ENCODE results near the gene DCTN4. TPM values are rescaled to one million over a fixed set of nuclear protein-coding genes. Genes with fewer than 3 reads are reported as not detected.

Gene DCTN4
- total and polyA plus RNA-seq, 2 of the 8 experiments (the other 6 are each of a cell fraction or from before 2014, with no cell fraction given), result 20.5 to 42.7 TPM

GRCh38 chr5:150694612-150695011 lies 64.2 kb downstream of the DCTN4 start:
- peaks cover 0 to 5% of the 10 kb centered on the region in 2 experiments; a peak in 2 of 4 replicates for H3K79me2 ChIP-seq (ENCODE audit: control insufficient read depth in 1 of 2, insufficient read depth in 2 of 2, low read length in 2 of 2)
- peaks cover 1% of the 10 kb centered on the region; the same call in 1 of the 2 replicates for H3K79me1 ChIP-seq (ENCODE audit: low read depth, low read length)
- H3K18ac ChIP-seq (ENCODE audit: extremely low read depth, low read length), result no peak overlapping the region
- H3K23me2 ChIP-seq (ENCODE audit: low read depth, low read length), result no peaks in the 10 kb centered on the region
- no peak overlapping the region for H2BK5ac ChIP-seq (ENCODE audit: low read depth, low read length)
- no peak overlapping the region for H4K91ac ChIP-seq (replicated peaks; ENCODE audit: insufficient read length, low read length)
- no peak overlapping the region for H2AFZ ChIP-seq (ENCODE audit: low read length)
- no peaks in the 10 kb centered on the region for H4K20me1 ChIP-seq (replicated peaks in 1 of 2; ENCODE audit: control insufficient read depth in 1 of 2, insufficient read depth in 2 of 2, low read length in 2 of 2)
- WGBS, 2 experiments (ENCODE audit: extremely low coverage in 1 of 2, insufficient coverage in 1 of 2, insufficient read length in 1 of 2, insufficient replicate concordance in 2 of 2, low coverage in 1 of 2, low lambda C conversion rate in 2 of 2, missing lambda C conversion rate in 1 of 2), result 92% methylated on average over 3 of the region's 3 CpGs; no CpG with 5 or more reads in 1 of the 2 experiments
- H2BK12ac ChIP-seq (ENCODE audit: low read depth, low read length), result no peak overlapping the region
- CTCF ChIA-PET (ENCODE audit: partially characterized antibody), result interaction anchor here (0.6 to 1.8 kb wide), 3 partner anchors 15 to 149 kb away, joined by 3 to 5 read pairs (median 4); no protein-coding TSS in a partner anchor
- H3K4me3 ChIP-seq (ENCODE audit: extremely low read depth in 1 of 4, insufficient read depth in 2 of 4, low read depth in 3 of 4, low read length in 4 of 4), result no peak overlapping the region
- DNase-seq (ENCODE audit: low read depth in 1 of 2, low spot score in 2 of 2), result no peak
- no peaks in the 10 kb centered on the region for H3K9me3 ChIP-seq (ENCODE audit: insufficient read depth in 2 of 2, low read depth in 1 of 2, low read length in 1 of 2)
- H3K27me3 ChIP-seq (replicated peaks in 1 of 4; ENCODE audit: control insufficient read depth in 3 of 4, extremely low read depth in 1 of 4, insufficient read depth in 3 of 4, low read length in 3 of 4), result no peaks in the 10 kb centered on the region
- no peak overlapping the region for H2BK15ac ChIP-seq (ENCODE audit: low read length)
- peaks cover 0 to 2% (median 0%) of the 10 kb centered on the region in 4 experiments; a peak in 1 of 7 replicates for H3K4me1 ChIP-seq (replicated peaks in 1 of 4; ENCODE audit: control insufficient read depth in 3 of 4, insufficient read depth in 4 of 4, low read length in 3 of 4)
- H3K27ac ChIP-seq (ENCODE audit: low read depth, low read length), result no peak overlapping the region
- H3K9ac ChIP-seq (replicated peaks in 1 of 4; ENCODE audit: extremely low read depth in 1 of 4, low read depth in 3 of 4, low read length in 3 of 4), result no peak overlapping the region
- H2BK120ac ChIP-seq (replicated peaks; ENCODE audit: low read depth, low read length), result no peak overlapping the region
- H4K5ac ChIP-seq (ENCODE audit: insufficient read length, low read depth, low read length), result no peak overlapping the region
- H2AK5ac ChIP-seq (ENCODE audit: low read depth, low read length), result no peak overlapping the region
- H2BK20ac ChIP-seq (ENCODE audit: low read length), result no peak overlapping the region
- H4K8ac ChIP-seq (ENCODE audit: extremely low read depth, insufficient read depth, low read length), result no peak overlapping the region
- no peak overlapping the region for H3K4me2 ChIP-seq (ENCODE audit: insufficient read depth in 1 of 2, low read depth in 2 of 2, low read length in 2 of 2)
- H3K56ac ChIP-seq (replicated peaks; ENCODE audit: insufficient read length, low read depth, low read length), result no peak overlapping the region
- no peak overlapping the region for H3K14ac ChIP-seq (ENCODE audit: insufficient read length)
- H3K36me3 ChIP-seq (ENCODE audit: control insufficient read depth in 2 of 4, insufficient read depth in 4 of 4, low read length in 3 of 4), result peaks cover 39 to 85% (median 78%) of the 10 kb centered on the region in 4 experiments
- no peak for FAIRE-seq
- no peak overlapping the region for H3K23ac ChIP-seq (ENCODE audit: insufficient read length)
- H3K4ac ChIP-seq (replicated peaks; ENCODE audit: insufficient read length, low read depth, low read length), result no peak overlapping the region
- POLR2A ChIA-PET (ENCODE audit: partially characterized antibody), result interaction anchor here (0.7 to 3.1 kb wide), 3 partner anchors 12 to 150 kb away, joined by 3 to 9 read pairs (median 3); no protein-coding TSS in a partner anchor
- TF ChIP-seq KDM1A (IDR thresholded peaks at IDR 0.05; ENCODE audit: borderline replicate concordance, low read length) (no peak), E2F6 (IDR thresholded peaks at IDR 0.05) (no peak), TAF1 (IDR thresholded peaks at IDR 0.05; ENCODE audit: low read depth, low read length) (no peak)

Measured in H1 (cell line).